Stimulated activated CD4-positive, alpha-beta T cell treated with anti-CD3 and anti-CD28 coated beads, Interleukin-1b, Interleukin-23, amount 100 ng/mL, for 24 hours (primary cell): Measurements from ENCODE around the gene PM20D1.
"Not testable (repeated sequence)": the region's sequence is repeated elsewhere in the genome, so short reads cannot be mapped to it uniquely, and the experiment has no call there.

Experiments used
- DNase-seq, 4 experiments: peaks; one replicate each; pipeline ENCODE4 v3.0.0-alpha.2; 2020; ENCODE audit warnings: low read depth in 4 of 4, low spot score in 1 of 4

PM20D1 gene

DNA sequence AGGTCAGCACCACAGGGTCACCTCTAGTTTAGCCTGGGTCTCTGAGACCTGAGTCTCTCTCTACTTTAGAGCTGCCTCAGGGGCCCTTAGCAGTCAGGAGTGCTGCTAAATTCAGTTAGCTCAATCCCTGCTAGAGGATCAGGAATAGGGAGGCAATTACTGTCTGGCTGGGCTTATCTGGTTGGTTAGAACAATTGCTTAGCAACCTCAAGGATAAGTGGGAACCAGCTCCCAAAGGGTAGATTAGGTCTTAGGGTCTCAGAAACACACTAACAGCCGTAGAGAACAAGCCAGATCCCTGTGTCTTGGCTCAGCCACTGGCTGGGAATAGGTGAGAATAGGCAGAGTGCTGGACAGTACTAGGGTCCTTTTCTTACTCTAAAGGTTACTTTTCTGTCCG lies 7.7 kb downstream of the PM20D1 start:
- DNase-seq, result no peak

DNA sequence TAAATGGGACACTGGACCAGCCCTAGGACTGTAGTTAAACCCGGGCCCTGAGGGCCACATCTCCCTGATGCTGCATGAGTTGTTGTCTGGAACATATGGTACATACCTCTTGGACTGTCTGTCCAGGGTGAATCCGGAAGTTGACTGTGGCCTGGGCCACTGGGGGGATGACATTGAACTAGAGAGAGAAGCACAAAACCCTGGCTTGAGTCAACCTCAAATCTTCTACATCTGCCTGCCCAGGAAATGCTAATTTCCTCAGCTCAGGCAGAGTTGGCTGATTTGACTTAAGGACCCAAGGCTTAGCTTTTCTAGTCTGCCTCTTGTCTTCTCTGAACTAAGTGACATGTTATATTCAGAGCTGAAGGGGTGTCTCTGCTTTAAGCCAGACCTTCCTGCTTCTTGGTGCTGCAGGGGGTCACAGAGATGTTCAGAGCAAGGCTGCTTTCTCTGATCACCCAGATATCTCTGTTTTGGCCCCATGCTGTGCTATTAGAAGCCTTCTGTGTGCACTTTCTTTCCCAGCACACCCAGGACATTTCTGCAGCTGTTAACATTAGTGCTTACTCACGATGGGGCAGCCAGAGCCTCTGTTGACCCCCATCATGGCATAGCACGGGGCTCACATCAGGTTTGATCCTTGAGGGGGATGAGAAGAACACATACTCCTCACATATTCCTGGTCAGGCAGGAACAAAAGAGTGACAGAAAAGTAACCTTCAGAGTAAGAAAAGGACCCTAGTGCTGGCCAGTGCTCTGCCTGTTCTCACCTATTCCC lies 9.6 kb downstream of the PM20D1 start:
- no peak for DNase-seq

DNA sequence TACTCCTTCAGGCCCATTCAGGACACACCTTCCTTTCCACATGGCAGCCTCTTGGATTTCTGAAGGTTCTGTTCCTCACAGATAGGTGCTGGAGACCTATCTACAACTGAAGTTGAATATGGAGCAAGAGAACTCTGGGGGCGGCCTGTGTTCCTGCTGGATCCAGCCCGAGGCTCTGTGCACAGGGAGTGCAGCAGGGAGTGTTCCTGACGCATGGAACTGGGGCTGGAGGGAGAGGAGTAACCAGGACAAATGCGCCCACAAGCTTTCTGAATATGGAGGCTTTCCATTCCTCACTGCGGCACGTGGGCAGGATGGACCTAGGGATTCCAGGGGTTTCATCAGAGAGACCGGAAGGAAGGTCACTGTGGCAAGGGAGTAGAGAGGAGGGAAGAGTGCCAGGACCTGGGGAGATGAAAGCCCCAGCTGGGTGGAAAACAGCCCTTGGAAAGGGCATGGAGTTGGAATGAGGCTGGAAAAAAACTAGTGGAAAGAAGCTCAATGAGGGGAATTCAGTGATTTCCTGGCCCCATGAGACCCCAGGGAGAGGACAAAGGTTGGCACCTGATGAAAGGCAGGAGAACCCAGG lies 12.5 kb downstream of the PM20D1 start:
- DNase-seq, result no peak

DNA sequence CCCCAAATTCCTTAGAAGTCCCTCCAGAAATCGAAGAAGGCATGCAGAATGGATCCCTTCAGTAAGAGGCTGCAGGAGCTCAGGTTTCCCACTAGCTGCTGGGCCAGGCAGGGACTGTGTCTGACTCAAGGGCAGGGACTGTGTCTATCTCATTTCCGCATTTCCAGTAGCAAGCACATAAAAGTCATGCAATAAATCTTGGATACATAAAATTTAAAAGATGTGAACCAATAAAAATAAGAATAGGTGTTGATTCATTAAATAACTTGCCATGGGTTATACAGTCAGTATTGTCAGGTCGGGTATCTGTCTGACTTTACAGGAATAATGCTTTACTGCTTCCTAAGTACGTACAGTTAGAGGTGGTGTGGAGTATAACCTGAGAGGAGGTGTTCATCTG lies 15.2 kb downstream of the PM20D1 start:
- no peak for DNase-seq

DNA sequence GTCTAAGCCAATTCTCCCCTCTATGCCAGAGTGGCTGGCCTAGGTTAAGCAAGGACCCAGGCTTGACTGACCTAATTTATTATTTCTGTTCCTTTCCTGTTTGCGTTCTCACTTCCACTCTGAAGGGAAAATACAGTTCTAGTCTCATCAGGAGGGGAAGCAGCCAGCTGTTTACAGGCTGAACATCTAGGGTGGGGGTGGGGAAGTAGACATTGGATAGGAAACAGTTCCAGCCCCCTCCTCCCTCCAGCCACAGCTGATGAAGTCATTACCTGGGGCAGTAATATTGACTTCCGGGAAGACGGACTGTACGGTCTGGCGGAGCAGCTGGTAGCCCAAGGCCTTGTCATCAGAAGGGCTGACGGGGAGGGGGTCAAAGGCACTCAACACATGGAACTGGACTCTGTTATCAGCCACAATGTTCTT lies 17.6 kb downstream of the PM20D1 start:
- DNase-seq, result no peak

DNA sequence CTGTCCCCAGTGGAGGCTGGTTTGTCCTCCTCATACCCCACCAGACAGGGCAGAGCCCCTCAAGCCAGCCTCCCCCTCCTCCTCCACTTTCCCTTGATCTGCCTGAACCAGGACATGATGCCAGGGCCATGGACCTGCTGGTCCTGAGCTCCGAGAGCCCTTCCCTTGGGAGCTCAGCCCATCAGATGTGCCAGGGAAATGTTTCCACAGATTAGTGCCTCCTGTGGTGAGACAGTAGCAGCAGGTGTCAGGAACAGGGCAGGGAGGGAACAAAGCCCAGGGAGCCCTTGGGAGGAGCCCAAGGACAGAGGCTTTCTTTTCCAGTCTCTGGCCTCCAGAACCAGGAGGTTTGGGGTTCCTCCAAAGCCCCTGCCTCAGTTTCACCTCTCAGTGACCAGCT lies 22.3 kb downstream of the PM20D1 start:
- no peak for DNase-seq

DNA sequence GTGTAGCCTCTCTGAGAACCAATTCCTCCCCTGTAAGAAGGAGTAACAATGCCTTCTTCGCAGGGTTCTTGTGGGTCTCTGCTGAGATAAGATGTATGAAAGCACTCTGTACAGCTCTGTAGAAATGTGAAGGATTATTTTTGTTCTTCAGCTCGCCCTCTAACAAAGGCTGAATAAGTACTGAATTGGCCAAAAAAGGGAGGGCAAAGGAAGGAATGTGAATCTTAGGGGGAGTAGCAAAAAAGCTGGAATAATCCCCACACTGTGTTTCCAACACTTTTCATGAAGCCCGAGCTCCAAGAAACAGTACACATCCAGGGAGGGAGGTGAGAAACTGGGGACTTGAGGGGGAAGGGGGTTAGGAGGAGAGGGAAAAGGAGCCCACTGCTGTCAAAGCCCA lies 22.9 kb downstream of the PM20D1 start:
- DNase-seq, result no peak

DNA sequence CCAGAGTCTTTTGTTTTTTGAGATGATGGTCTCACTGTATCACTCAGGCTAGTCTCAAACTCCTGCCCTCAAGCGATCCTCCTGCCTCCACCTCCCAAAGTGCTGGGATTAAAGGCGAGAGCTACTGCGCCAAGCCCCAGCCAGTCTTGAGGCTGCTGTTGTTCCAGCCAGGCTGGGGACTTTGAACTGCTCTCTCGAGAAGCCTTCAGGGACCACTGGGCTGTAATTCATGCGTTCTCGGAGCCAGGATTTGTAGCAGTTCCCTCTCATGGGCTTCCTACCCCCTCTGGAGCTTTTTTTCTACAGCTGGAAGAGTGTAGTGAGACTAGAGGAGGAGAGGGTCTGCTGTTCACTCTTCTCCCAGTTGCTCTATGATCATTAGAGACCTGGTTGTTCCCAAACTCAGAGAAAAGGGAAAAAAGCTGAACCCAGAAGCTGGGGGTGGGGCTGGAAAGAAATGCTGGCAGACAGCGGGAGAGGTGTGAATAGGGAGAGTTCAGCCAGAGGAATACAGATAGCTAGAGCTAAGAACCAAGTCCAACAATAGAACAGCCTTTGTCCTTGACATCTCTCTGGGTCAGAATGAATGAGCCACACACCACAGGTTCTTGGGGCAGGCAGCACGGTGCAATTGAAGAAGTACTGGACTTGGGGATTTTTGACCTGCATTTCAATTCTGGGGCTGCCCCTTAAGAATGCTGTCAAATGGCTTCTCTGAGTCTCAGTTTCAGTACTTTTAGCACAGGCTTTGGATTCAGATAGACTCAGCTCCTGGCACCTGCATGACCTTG lies 23.7 kb downstream of the PM20D1 start:
- no peak for DNase-seq

DNA sequence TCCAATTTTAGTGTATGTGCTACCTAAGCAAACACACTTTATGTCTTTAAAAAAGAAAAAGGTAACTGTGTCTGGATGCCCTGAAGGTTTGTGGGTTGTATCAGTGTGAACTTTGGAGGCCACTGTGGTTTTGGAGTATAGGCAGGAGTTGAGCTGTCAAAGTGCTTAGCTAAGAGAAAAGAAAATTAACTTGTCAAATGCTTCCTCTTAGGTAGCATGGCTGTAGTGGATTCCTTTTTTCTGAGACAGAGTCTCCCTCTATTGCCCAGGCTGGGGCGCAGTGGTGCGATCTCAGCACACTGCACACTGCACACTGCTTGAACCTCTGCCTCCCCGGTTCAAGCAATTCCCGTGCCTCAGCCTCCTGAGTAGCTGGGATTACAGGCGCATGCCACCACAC lies 25.8 kb downstream of the PM20D1 start:
- DNase-seq, result no peak

DNA sequence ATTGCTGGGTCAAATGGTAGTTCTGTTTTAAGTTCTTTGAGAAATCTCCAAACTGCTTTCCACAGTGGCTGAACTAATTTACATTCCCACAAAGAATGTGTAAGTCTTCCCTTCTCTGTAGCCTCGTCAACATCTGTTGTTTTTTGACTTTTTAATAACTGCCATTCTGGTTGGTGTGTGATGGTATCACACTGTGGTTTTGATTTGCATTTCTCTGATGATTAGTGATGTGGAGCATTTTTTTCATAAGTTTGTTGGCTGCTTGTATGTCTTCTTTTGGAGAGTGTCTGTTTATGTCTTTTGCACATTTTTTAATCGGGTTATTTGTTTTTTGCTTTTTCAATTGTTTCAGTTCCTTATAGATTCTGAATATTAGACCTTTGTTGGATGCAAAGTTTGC lies 26.7 kb downstream of the PM20D1 start:
- DNase-seq, result not testable (repeated sequence)

DNA sequence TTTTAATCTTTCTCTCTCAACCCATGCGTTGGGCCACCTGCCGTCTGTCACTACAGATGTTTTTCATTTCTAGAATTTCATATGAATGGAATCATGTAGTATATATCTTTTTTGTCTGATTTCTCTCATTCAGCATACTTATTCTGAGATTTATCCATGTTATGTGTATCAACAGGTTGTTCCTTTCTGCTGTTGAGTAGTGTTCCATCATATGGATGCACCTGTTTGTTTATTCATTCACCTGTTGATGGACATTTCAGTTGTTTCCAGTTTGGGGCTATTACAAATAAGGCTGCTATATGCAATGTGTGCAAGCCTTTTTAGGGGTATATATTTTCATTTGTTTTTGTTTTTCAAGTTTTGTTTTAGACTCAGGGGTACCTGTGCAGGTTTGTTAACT lies 27.5 kb downstream of the PM20D1 start:
- no peak for DNase-seq

DNA sequence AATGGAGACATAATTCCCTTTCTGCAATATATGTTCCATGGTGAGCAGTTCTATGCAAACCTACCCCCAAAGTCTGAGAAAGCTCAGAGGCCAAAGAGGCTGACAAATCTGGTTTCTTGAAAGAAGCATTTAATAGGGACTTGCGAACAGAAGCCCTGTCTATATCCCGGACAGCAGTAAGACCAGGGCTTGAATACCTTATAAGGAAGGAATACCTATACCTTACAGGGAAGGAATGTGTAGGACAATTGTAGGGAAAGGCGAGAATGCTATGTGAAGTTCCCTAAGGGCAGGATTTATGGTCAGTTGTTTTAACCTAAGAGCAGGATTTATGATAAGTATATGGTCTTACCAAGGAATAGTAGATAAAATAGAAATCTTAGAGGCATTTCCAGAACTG lies 31.9 kb downstream of the PM20D1 start:
- DNase-seq, result no peak

DNA sequence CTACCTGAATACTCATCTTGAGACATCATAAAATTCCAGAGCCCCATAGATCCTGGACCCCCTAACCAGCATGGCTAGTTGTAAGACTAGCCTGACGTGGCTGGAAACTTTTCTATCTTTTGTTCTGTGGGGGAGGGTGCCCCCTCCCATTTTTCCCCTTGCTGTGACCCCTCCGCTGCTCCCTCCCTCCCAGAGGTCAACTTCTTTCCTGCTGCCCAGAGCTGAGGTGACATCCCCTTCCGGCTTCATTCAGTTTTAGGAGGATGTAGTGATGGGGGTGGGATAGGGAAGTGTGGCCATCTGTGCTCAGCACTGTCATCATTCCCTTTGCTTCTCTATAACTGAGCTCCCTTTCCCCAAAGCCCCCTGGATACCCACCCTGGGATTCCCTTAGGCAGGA lies 32.6 kb downstream of the PM20D1 start:
- no peak for DNase-seq

DNA sequence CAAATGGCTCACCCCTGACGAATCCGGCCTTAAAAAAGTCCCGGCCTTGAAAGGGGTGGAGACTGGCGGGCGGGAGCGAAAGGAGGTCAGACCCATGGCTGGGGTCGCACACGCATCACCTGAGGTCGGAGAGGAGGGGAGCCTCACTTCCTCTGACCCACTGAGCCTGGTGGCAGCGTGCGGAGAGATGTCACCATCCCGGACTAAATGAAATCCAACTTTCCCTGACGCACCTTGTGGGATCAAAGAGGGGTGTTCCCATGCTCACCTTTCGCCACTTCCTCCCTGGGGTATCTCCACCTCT lies 36.2 kb downstream of the PM20D1 start:
- DNase-seq, result peak in 2 of 4 experiments; percentile 9 to 24

DNA sequence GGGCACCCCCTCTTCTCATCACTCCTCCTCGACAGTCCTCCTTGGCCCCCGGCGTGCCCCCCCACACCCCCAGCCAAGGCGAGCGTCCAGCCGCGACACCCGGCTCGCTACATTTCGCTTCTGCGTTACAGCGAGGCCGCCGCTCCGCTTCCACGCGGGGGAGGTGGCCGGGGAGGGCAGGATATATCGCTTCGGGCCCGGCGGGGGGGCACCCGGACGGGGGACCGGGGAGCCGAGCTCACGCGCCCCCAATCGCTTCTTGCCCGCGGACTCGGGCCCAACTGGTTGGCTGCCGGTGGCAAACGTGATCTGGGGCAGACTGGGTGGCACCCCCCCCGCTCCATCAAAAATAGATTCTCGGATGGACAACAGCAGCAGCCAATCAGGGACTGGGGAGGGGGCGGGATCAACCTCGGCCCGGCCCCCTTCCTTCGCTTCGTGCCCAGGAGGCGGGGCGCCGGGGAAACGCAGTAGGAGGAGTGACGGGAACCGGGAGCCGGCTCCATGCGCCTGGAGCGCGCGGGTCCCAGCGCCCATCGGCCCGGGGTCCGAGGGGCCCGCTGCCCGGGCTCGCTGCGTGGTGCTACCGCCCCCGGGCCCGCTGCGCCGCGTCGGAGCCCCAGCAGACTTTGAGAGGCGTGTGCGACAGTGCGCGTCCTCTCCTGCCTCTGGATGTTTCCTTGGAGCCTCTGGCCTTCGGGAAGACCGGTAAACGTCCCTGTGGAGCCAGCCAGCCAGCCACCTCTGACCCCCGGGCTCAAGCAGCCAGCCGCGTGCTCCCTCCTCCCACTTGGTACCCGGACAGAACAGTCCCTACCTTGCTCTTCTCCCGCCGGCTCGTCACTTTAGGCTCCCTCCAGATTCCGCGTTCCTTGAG lies 36.8 kb downstream of the PM20D1 start, which contains the start of gene SLC41A1:
SLC41A1 (minus strand) TSS at position 321 of the 877 bp plus-strand sequence. CDS start 2,757 bp downstream, outside the sequence.
- peak; percentile 70 to 87 (median 82) for DNase-seq

DNA sequence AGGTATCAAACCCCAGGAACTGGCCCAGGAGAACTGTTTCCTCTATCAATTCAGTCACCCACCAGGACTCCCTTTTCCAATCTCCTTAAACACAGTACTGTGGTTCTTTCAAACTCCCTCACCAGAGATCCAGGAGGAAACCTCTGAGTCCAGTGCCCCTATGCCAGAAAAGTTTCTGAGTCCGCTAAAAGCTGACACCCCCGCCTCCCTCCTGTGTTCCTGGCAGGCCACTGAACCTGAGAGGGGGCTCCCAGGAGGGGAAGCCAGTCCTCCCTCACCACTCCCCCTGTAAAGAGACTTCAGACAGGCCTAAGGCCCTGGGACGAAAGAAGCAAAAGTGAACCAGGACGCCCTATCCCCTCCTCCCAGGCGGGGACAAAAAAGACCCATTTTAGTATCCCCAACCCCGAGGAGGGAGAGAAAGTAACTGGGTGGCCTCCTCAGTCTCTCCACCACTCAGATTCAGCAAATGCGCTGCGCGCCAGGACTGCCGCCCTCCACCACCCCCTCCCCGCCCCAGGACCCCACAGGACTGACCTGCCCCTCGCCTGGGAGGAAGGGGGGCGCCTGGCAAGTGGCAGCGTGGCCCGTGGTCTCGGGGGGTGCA lies 37.6 kb downstream of the PM20D1 start:
- no peak for DNase-seq

DNA sequence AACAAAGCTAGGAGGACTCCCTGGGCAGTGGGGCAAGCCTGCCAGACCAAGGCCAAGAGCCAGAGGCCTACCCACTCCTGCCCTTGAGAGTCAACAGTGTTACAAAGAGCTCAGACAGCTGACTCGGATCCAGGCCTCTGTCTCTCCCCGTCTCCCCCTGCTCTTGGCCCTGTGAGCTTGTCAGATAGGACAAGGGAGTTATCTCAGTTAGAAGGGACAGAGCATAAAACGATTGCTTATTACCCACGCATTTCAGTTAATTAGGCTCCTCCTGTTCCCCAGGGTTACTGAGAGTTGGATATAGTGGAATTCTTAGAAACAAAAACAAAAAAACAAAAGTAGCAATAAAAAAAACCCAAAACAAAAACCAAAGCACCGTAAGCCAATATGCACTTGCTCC lies 38.3 kb downstream of the PM20D1 start:
- DNase-seq, result no peak

DNA sequence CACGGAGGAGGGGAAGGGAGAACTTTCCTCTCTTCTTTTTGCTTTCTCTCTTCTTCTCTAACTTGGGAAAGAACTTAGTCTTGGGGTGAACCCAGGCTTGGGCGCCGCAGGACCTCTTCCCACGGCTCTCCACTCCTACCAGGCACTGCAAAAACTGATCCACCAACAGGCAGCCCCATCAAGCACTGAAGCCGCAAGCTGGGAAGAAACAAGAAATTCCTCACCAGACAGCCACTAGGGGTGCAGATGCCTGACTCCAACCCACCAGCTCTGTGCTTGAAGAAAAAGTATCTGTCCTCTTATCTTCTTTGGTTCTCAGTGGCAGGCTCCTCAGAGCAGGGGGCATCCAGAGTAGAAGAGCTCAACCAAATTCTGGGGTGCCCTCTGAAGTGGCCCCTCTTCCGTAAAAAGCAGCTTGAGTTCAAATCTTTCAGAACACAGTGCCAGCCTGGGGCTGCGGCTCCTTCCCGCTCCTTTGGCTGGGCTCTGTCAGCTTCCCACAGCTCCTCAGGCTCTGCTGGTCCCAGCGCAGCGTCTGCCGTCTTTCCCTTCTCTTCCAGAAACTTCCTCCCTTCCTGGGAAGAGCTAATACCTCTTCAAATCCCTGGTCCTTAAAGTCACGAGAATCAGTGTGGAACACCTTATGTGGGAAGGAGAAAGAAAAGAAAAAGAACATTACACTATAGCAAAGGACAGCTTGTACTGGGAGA lies 39.3 kb downstream of the PM20D1 start:
- no peak for DNase-seq

DNA sequence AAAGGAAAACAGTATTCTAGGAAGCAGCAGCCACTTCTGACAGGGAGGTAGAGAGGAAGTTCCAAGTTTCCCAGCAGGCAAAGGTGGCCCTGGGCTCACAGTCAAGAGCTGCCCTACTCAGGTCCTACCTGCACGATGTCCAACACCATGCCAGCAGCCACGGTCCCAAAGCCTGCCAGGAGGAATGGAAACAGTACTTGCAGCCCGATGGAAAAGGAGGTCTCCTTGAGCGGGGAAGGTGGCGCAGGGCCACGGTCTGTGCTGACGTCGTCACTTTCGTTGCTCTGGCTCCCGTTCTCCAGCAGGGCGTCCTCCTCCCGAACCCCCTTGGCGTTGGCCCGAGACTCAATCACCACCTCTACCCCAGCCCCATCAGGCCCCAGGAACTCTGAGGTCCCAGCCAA lies 40.0 kb downstream of the PM20D1 start:
- no peak for DNase-seq

DNA sequence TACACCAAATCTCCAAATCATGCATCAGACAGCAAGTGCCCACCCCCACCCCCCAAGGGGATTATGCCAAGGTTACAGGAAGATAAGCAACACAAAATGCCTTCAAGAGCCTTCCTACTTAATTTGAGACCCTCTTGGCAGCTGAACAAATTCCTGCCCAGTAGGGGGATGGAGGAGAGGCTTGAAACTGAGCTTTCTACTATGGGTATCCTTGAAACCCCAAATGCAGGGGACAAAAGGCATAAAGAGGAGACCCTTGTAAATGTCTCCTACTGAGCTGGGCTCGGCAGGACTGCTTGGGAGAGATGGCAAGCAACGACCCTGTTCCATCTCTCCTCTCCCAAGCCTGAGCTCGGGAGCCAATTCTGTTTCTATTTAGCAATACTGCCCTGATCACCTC lies 40.5 kb downstream of the PM20D1 start:
- no peak for DNase-seq
